PC-9 (cell line): ENCODE data around the gene BPHL. TPM values are rescaled to one million over a fixed set of nuclear protein-coding genes. Genes with fewer than 3 reads are reported as not detected.
A peak's percentile ranks its signal among the peaks of the same experiment; 100 is the strongest.

Source experiments
- BruUV-seq: library from RNA; stranded (reverse); fragments of 400-500 nt; replicated peaks from 2 replicates; lab custom pipeline; 2021; lab: Mats Ljungman, UMichigan
- CTCF ChIA-PET: fragments of 300-600 bp; sonication (Branson Sonifier 250); formaldehyde crosslinking; loops from one replicate; lab custom pipeline; 2022; ENCODE audit warnings: antibody characterized with exemption; lab: Charles Lee
- POLR2A ChIA-PET: fragments of 300-600 bp; sonication (Branson Sonifier 250); formaldehyde crosslinking; loops from one replicate; lab custom pipeline; 2022; ENCODE audit warnings: antibody characterized with exemption; ENCODE audit not compliant: unreplicated experiment; lab: Charles Lee
- DNase-seq, 2 experiments: peaks; one replicate each; pipeline versions ENCODE4 v3.0.0 to v3.0.0-alpha.2; 2015 to 2022; ENCODE audit warnings: mixed read lengths in 1 of 2
- H2AFZ ChIP-seq: fragments of 200-600 bp; sonication (generic); 2 replicates; pipeline ENCODE4 v1.8.1; 2017; ENCODE audit warnings: antibody characterized with exemption
- H3F3A ChIP-seq: fragments of 200-600 bp; sonication (generic); 2 replicates; pipeline ENCODE4 v1.8.1; 2017; ENCODE audit warnings: antibody characterized with exemption, mild to moderate bottlenecking, low read depth; ENCODE audit not compliant: insufficient read depth
- H3K27ac ChIP-seq: fragments of 200-600 bp; sonication (generic); 2 replicates; pipeline ENCODE4 v1.6.1; 2016; ENCODE audit warnings: mixed run types
- H3K27me3 ChIP-seq: fragments of 200-600 bp; sonication (generic); 2 replicates; pipeline ENCODE4 v1.6.1; 2016; ENCODE audit warnings: low read depth, mixed run types; ENCODE audit not compliant: insufficient read depth
- H3K36me3 ChIP-seq: fragments of 200-600 bp; sonication (generic); 2 replicates; pipeline ENCODE4 v1.6.1; 2016; ENCODE audit warnings: low read depth, mixed run types
- H3K4me1 ChIP-seq: fragments of 200-600 bp; sonication (generic); replicated peaks from 2 replicates; pipeline ENCODE4 v1.6.1; 2016; ENCODE audit warnings: mixed run types; ENCODE audit not compliant: insufficient read depth
- H3K4me2 ChIP-seq: fragments of 200-600 bp; sonication (generic); 2 replicates; pipeline ENCODE4 v1.6.1; 2017; ENCODE audit warnings: mixed run types
- H3K4me3 ChIP-seq: fragments of 200-600 bp; sonication (generic); 2 replicates; pipeline ENCODE4 v1.6.1; 2016; ENCODE audit warnings: mixed run types
- H3K79me2 ChIP-seq: fragments of 200-600 bp; sonication (generic); 2 replicates; pipeline ENCODE4 v1.6.1; 2017; ENCODE audit warnings: low read depth, mixed run types
- H3K9me2 ChIP-seq: fragments of 200-600 bp; sonication (generic); 2 replicates; pipeline ENCODE4 v1.8.1; 2017; ENCODE audit warnings: mild to moderate bottlenecking; ENCODE audit not compliant: insufficient read depth
- H3K9me3 ChIP-seq: fragments of 200-600 bp; sonication (generic); 2 replicates; pipeline ENCODE4 v1.8.1; 2016; ENCODE audit warnings: low read depth; ENCODE audit not compliant: insufficient read depth
- H4K20me1 ChIP-seq: fragments of 200-600 bp; sonication (generic); 2 replicates; pipeline ENCODE4 v1.8.1; 2017; ENCODE audit not compliant: insufficient read depth
- EZH2 ChIP-seq: fragments of 200-600 bp; sonication (generic); IDR thresholded peaks from 2 replicates; pipeline ENCODE4 v1.8.0; 2017; ENCODE audit warnings: antibody characterized with exemption, low read depth
- intact Hi-C: fragments of 100-400 bp; cut with micrococcal nuclease; formaldehyde crosslinking; loops from one replicate; pipeline ENCODE4 v1.10.0; 2022; ENCODE audit not compliant: unreplicated experiment
- total RNA-seq: library from RNA; stranded (reverse); gene quantifications from 2 replicates; pipeline ENCODE4 v1.2.3, GENCODE V29; 2021
- TF ChIP-seq, protein P1 (sequence below): fragments of 200-600 bp; sonication (generic); conservative IDR thresholded peaks from 2 replicates; pipeline ENCODE4 v1.6.1; 2017; ENCODE audit warnings: mixed run types, antibody characterized with exemption, mild to moderate bottlenecking, moderate library complexity

BPHL gene
- total RNA-seq, 1 experiment from 2014 or later, result 23.7 TPM

GRCh38 chr6:3157131-3157933, 38.8 kb downstream of the BPHL start, which contains the start of gene TUBB2A:
Gene TUBB2A, minus strand, starts transcription at chr6:3157544. Its CDS starts 81 bp downstream, at chr6:3157463.
- Histone ChIP-seq H3K4me1 (peaks cover 10% of the 10 kb centered on the region), H3K4me2 (peak within 1 kb of the TSS; percentile 81), H3K9me3 (no peaks in the 10 kb centered on the region), H3F3A (peaks cover 17% of the 10 kb centered on the region; the same call in 1 of the 2 replicates), H3K36me3 (no peaks in the 10 kb centered on the region; the same call in 1 of the 2 replicates), H3K79me2 (no peaks in the 10 kb centered on the region), H4K20me1 (no peaks in the 10 kb centered on the region), H3K27ac (no peak within 1 kb of the TSS), H2AFZ (peak within 1 kb of the TSS; percentile 55; the same call in 1 of the 2 replicates), H3K9me2 (no peaks in the 10 kb centered on the region), H3K4me3 (peak within 1 kb of the TSS; percentile 69), H3K27me3 (no peaks in the 10 kb centered on the region)
- no TSS peak for BruUV-seq
- POLR2A ChIA-PET, result interaction anchor here (0.6 to 1.4 kb wide), 7 partner anchors 14 to 659 kb away, joined by 3 to 8 read pairs (median 4); no protein-coding TSS in a partner anchor
- CTCF ChIA-PET, result interaction anchor here (0.6 to 0.7 kb wide), 5 partner anchors 9 to 545 kb away, joined by 3 to 5 read pairs (median 3); no protein-coding TSS in a partner anchor
- DNase-seq, result peak; percentile 44 to 86
- TF ChIP-seq, protein P1, sequence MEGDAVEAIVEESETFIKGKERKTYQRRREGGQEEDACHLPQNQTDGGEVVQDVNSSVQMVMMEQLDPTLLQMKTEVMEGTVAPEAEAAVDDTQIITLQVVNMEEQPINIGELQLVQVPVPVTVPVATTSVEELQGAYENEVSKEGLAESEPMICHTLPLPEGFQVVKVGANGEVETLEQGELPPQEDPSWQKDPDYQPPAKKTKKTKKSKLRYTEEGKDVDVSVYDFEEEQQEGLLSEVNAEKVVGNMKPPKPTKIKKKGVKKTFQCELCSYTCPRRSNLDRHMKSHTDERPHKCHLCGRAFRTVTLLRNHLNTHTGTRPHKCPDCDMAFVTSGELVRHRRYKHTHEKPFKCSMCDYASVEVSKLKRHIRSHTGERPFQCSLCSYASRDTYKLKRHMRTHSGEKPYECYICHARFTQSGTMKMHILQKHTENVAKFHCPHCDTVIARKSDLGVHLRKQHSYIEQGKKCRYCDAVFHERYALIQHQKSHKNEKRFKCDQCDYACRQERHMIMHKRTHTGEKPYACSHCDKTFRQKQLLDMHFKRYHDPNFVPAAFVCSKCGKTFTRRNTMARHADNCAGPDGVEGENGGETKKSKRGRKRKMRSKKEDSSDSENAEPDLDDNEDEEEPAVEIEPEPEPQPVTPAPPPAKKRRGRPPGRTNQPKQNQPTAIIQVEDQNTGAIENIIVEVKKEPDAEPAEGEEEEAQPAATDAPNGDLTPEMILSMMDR, result peak; percentile 40; the same call in 1 of the 2 replicates
- no peak for TF ChIP-seq EZH2
- intact Hi-C loops, result loop anchor here (1.0 to 2.0 kb wide), 2 partner anchors 31 to 94 kb away; no protein-coding TSS in a partner anchor

- DNase-seq, result peak; percentile 74 to 79
- H3K36me3 ChIP-seq, result no peaks in the 10 kb centered on the region
- H3K4me1 ChIP-seq, result peaks cover 27% of the 10 kb centered on the region
- H3K4me3 ChIP-seq, result no peak overlapping the region
- peak overlapping the region; percentile 38 for H3K4me2 ChIP-seq
- TF ChIP-seq, protein P1, result no peak
- no peak for TF ChIP-seq EZH2
- H3K9me3 ChIP-seq, result no peaks in the 10 kb centered on the region
- H3K79me2 ChIP-seq, result no peaks in the 10 kb centered on the region
- peaks cover 35% of the 10 kb centered on the region for H3F3A ChIP-seq
- no peaks in the 10 kb centered on the region for H3K9me2 ChIP-seq
- ChIA-PET POLR2A (interaction anchor here (0.6 kb wide), 1 partner anchor 125 kb away, joined by 13 read pairs; no protein-coding TSS in a partner anchor), CTCF (no interaction called here)
- no peaks in the 10 kb centered on the region for H4K20me1 ChIP-seq
- no peaks in the 10 kb centered on the region for H3K27me3 ChIP-seq
- no TSS peak for BruUV-seq
- no peak overlapping the region for H2AFZ ChIP-seq
- 0 out of 2 replicates have a peak overlapping the region, but pooled peaks have one; percentile 20 for H3K27ac ChIP-seq
- intact Hi-C loops, result loop anchor here (1.0 kb wide), 1 partner anchor 49 kb away; no protein-coding TSS in a partner anchor
Measured at GRCh38 chr6:3159805-3160781, 41.6 kb downstream of the BPHL start.
